H1 (cell line): ENCODE results near the gene LAMA3.

Experiments
- CHD2 ChIP-seq: IDR thresholded peaks from 2 replicates; pipeline ENCODE4 v1.6.1; 2012; ENCODE audit warnings: low read length, improper control_type of control experiment
- EZH2 ChIP-seq: fragments of 200-600 bp; sonication (generic); IDR thresholded peaks from 2 replicates; pipeline ENCODE4 v1.7.1; 2012; ENCODE audit warnings: low read depth, mild to moderate bottlenecking, moderate library complexity, low read length, inconsistent platforms; ENCODE audit not compliant: severe bottlenecking
- GTF2F1 ChIP-seq: IDR thresholded peaks from 2 replicates; pipeline ENCODE4 v1.6.1; 2012; ENCODE audit warnings: low read depth, low read length, improper control_type of control experiment, borderline replicate concordance
- POLR2A ChIP-seq, 2 experiments: IDR thresholded peaks; 1 replicate in 1 of 2; 2 replicates in 1 of 2; pipeline ENCODE4 v1.6.1; 2011; ENCODE audit warnings: low read depth in 2 of 2, low read length in 2 of 2, mild to moderate bottlenecking in 2 of 2; ENCODE audit errors: control extremely low read depth in 1 of 2
- POLR2AphosphoS5 ChIP-seq: IDR thresholded peaks from 2 replicates; pipeline ENCODE4 v1.6.1; 2011; ENCODE audit warnings: low read depth, low read length
- RAD21 ChIP-seq, 2 experiments: IDR thresholded peaks in 1 of 2; conservative IDR thresholded peaks in 1 of 2; 2 replicates each; pipeline ENCODE4 v1.6.1; 2011; ENCODE audit warnings: low read depth in 2 of 2, low read length in 2 of 2, improper control_type of control experiment in 1 of 2, inconsistent platforms in 1 of 2, mild to moderate bottlenecking in 1 of 2, moderate library complexity in 1 of 2
- SAP30 ChIP-seq: fragments of 300-600 bp; sonication (generic); IDR thresholded peaks from 2 replicates; pipeline ENCODE4 v1.7.1; 2012; ENCODE audit warnings: low read length, moderate library complexity, mild to moderate bottlenecking, inconsistent platforms; ENCODE audit not compliant: insufficient read depth, insufficient replicate concordance
- SIRT6 ChIP-seq: IDR thresholded peaks from one replicate; pipeline ENCODE4 v1.7.1; 2012; ENCODE audit warnings: low read length, inconsistent platforms
- SP2 ChIP-seq: IDR thresholded peaks from 2 replicates; pipeline ENCODE4 v1.6.1; 2012; ENCODE audit warnings: mild to moderate bottlenecking, low read length, inconsistent platforms
- SRF ChIP-seq: IDR thresholded peaks from 2 replicates; pipeline ENCODE4 v1.6.1; 2011; ENCODE audit warnings: mild to moderate bottlenecking, low read depth, low read length, moderate library complexity
- TF ChIP-seq, protein P1 (sequence below), 3 experiments: IDR thresholded peaks; 1 replicate in 2 of 3; 2 replicates in 1 of 3; pipeline versions ENCODE4 v1.5.1 to v1.6.1; 2011; ENCODE audit warnings: low read length in 3 of 3, mild to moderate bottlenecking in 3 of 3, inconsistent platforms in 2 of 3, low read depth in 1 of 3, moderate library complexity in 1 of 3; ENCODE audit not compliant: insufficient read depth in 1 of 3; ENCODE audit errors: control extremely low read depth in 1 of 3
- TF ChIP-seq, protein P2 (sequence below): IDR thresholded peaks from 2 replicates; pipeline ENCODE4 v1.6.1; 2011; ENCODE audit warnings: low read length, improper control_type of control experiment
- TF ChIP-seq, protein P3 (sequence below): IDR thresholded peaks from 2 replicates; pipeline ENCODE4 v1.6.1; 2012; ENCODE audit warnings: low read length, inconsistent platforms

DNA sequence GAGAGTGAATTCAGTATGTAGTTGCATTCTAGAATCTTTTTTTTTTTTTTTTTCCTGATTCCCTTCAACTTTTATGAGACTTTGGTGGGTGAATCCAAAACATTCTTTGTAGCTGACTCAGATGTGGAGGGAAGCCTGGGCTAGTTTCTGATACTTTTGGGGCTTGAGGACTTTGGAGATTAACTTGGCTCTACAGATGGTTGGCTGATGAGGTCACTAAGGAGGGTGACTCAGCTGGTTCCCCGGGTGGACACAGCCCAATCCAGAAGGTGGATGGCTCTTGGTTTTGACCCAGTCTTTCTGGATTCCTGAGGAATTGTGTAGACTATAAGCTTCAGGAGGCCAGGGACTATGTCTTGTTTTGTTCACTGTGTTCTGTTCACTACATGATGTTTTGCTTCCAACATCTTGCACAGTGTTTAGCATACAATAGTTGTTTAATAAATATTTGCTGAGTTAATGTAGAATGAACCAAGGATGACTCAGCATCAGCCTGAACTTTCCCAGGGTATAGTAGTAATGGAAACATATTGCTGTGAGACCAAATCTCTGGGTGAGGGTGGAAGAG is 30.5 kb downstream of the LAMA3 start:
- TF ChIP-seq, protein P1, sequence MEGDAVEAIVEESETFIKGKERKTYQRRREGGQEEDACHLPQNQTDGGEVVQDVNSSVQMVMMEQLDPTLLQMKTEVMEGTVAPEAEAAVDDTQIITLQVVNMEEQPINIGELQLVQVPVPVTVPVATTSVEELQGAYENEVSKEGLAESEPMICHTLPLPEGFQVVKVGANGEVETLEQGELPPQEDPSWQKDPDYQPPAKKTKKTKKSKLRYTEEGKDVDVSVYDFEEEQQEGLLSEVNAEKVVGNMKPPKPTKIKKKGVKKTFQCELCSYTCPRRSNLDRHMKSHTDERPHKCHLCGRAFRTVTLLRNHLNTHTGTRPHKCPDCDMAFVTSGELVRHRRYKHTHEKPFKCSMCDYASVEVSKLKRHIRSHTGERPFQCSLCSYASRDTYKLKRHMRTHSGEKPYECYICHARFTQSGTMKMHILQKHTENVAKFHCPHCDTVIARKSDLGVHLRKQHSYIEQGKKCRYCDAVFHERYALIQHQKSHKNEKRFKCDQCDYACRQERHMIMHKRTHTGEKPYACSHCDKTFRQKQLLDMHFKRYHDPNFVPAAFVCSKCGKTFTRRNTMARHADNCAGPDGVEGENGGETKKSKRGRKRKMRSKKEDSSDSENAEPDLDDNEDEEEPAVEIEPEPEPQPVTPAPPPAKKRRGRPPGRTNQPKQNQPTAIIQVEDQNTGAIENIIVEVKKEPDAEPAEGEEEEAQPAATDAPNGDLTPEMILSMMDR (IDR thresholded peaks at IDR 0.05; ENCODE audit: control extremely low read depth in 1 of 3, insufficient read depth in 1 of 3, low read depth in 1 of 3, low read length in 3 of 3), result no peak
- TF ChIP-seq POLR2A (IDR thresholded peaks at IDR 0.05; ENCODE audit: control extremely low read depth in 1 of 2, low read depth in 2 of 2, low read length in 2 of 2), result no peak
- TF ChIP-seq SIRT6, result no peak
- no peak for TF ChIP-seq EZH2
- TF ChIP-seq CHD2, result no peak
- TF ChIP-seq, protein P2, sequence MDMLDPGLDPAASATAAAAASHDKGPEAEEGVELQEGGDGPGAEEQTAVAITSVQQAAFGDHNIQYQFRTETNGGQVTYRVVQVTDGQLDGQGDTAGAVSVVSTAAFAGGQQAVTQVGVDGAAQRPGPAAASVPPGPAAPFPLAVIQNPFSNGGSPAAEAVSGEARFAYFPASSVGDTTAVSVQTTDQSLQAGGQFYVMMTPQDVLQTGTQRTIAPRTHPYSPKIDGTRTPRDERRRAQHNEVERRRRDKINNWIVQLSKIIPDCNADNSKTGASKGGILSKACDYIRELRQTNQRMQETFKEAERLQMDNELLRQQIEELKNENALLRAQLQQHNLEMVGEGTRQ, result no peak
- TF ChIP-seq SRF, result no peak
- TF ChIP-seq SAP30, result no peak
- TF ChIP-seq SP2, result no peak
- no peak for TF ChIP-seq POLR2AphosphoS5
- no peak for TF ChIP-seq RAD21 (IDR thresholded peaks at IDR 0.05 in 1 of 2, conservative IDR thresholded peaks at IDR 0.05 in 1 of 2; ENCODE audit: low read depth in 2 of 2, low read length in 2 of 2)
- TF ChIP-seq, protein P3, sequence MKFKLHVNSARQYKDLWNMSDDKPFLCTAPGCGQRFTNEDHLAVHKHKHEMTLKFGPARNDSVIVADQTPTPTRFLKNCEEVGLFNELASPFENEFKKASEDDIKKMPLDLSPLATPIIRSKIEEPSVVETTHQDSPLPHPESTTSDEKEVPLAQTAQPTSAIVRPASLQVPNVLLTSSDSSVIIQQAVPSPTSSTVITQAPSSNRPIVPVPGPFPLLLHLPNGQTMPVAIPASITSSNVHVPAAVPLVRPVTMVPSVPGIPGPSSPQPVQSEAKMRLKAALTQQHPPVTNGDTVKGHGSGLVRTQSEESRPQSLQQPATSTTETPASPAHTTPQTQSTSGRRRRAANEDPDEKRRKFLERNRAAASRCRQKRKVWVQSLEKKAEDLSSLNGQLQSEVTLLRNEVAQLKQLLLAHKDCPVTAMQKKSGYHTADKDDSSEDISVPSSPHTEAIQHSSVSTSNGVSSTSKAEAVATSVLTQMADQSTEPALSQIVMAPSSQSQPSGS, result no peak
- TF ChIP-seq GTF2F1, result no peak
